K562 (cell line): ENCODE results near the gene TRAPPC8. TPM values are rescaled to one million over a fixed set of nuclear protein-coding genes. Genes with fewer than 3 reads are reported as not detected.

ENCODE experiments used
- ARID4B ChIP-seq: sonication (generic); formaldehyde crosslinking; IDR thresholded peaks from 2 replicates; pipeline ENCODE4 v1.8.0; 2022; ENCODE audit warnings: mild to moderate bottlenecking, missing genetic modification reagents
- CHCHD3 ChIP-seq: fragments of 250-450 bp; sonication (Bioruptor Pico); IDR thresholded peaks from 2 replicates; pipeline ENCODE4 v2.1.2; 2022; ENCODE audit warnings: mild to moderate bottlenecking
- HDAC8 ChIP-seq: fragments of 450-650 bp; IDR thresholded peaks from 2 replicates; pipeline ENCODE4 v1.6.1; 2016; ENCODE audit warnings: mild to moderate bottlenecking, missing genetic modification characterization, moderate library complexity, missing compliant biosample characterization
- ILF3 ChIP-seq: fragments of 450-650 bp; IDR thresholded peaks from 2 replicates; pipeline ENCODE4 v1.6.1; 2018; ENCODE audit warnings: antibody characterized with exemption, mild to moderate bottlenecking, moderate library complexity, borderline replicate concordance
- MEF2A ChIP-seq: IDR thresholded peaks from 2 replicates; pipeline ENCODE4 v1.6.1; 2011; ENCODE audit warnings: low read depth, mild to moderate bottlenecking, low read length, moderate library complexity; ENCODE audit not compliant: control insufficient read depth
- PCBP2 ChIP-seq: fragments of 200-400 bp; formaldehyde crosslinking; IDR thresholded peaks from 2 replicates; pipeline ENCODE4 v1.6.1; 2018; ENCODE audit warnings: low read length, low read depth, mild to moderate bottlenecking, moderate library complexity; ENCODE audit not compliant: poor library complexity, severe bottlenecking
- PHTF2 ChIP-seq: fragments of 250-450 bp; sonication (Bioruptor Pico); IDR thresholded peaks from 2 replicates; pipeline ENCODE4 v1.5.0; 2021; ENCODE audit warnings: mild to moderate bottlenecking
- PTRF ChIP-seq: fragments of 450-650 bp; IDR thresholded peaks from 2 replicates; pipeline ENCODE4 v1.6.1; 2016; ENCODE audit warnings: mild to moderate bottlenecking, missing genetic modification characterization, missing compliant biosample characterization
- ZNF586 ChIP-seq: fragments of 450-650 bp; formaldehyde crosslinking; conservative IDR thresholded peaks from 2 replicates; pipeline ENCODE4 v1.4.0; 2020; ENCODE audit warnings: mild to moderate bottlenecking, moderate library complexity
- polyA plus RNA-seq, 8 experiments: library from polyadenylated mRNA; depleted of rRNA in 4 of 8; stranded (reverse) in 5 of 8; unstranded in 3 of 8; fragments of >200 nt; fragmentation: Nextera tagmentation in 2 of 8; fragmentation: Illumina TruSeq in 1 of 8; extraction: Ambion mirVana in 2 of 8; extraction: Trizol in 1 of 8; gene quantifications; 2 replicates each; pipeline versions ENCODE4 v1.2.1 to v1.2.3, GENCODE V29; 2011 to 2014; ENCODE audit warnings: inconsistent platforms in 1 of 8, missing spikeins in 1 of 8
- total RNA-seq, 7 experiments: library from RNA; depleted of rRNA in 6 of 7; stranded (reverse); fragments of >200 nt in 6 of 7; fragmentation: Illumina TruSeq in 2 of 7; extraction: Trizol in 2 of 7; gene quantifications; 2 replicates each; pipeline versions ENCODE4 v1.2.1 to v1.2.3, GENCODE V29; 2011 to 2021; ENCODE audit warnings: low replicate concordance in 1 of 7
- TF ChIP-seq, protein P1 (sequence below), 2 experiments: fragments of 450-650 bp in 1 of 2; sonication (generic) in 1 of 2; formaldehyde crosslinking in 1 of 2; IDR thresholded peaks; 2 replicates each; pipeline versions ENCODE4 v1.7.1 to v1.9.0; 2016 to 2022; ENCODE audit warnings: inconsistent platforms in 1 of 2, mild to moderate bottlenecking in 1 of 2, missing genetic modification reagents in 1 of 2
- TF ChIP-seq, protein P2 (sequence below): sonication (generic); formaldehyde crosslinking; IDR thresholded peaks from 2 replicates; pipeline ENCODE4 v1.8.0; 2022; ENCODE audit warnings: missing genetic modification reagents, mild to moderate bottlenecking, borderline replicate concordance

Gene TRAPPC8
- total and polyA plus RNA-seq, 9 of the 15 experiments (the other 6 are each of a cell fraction or from before 2014, with no cell fraction given) = 20.1 to 111 (median 35.6) TPM

DNA sequence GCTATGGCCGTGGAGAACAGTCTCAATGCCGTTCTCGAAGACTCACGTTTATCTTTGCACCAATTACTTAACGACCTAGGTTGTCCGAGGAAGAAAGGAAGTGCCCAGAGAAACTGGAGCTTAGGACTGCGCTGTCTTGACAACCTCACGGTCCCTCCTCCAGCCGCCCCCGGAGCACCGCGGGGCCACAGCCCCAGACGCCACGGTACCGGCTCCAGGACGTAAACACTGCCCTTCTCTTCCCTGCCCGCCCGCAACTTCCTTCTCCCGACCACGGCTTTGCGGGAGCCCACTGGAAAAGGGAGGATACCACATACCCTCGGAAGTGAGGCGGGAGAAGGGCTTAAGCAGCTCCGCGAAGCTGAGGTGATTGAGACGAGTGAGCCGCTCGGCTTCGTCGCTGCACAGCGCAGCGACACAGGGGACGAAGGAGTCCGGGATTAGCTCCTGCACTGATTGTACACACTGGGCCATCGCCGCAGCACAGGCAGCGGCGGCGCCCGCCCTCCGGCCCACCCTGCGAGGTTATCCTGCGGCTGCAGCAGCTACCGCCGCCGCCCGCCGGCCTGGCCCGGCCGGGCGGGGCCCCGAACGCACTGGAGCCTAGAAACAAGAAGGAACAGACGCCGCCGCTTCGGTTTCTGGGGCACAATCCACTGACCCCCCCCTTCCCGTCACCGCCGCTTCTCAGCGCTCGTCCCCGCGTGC lies 483 bp downstream of the TRAPPC8 start (continued):
- TF ChIP-seq, protein P1, sequence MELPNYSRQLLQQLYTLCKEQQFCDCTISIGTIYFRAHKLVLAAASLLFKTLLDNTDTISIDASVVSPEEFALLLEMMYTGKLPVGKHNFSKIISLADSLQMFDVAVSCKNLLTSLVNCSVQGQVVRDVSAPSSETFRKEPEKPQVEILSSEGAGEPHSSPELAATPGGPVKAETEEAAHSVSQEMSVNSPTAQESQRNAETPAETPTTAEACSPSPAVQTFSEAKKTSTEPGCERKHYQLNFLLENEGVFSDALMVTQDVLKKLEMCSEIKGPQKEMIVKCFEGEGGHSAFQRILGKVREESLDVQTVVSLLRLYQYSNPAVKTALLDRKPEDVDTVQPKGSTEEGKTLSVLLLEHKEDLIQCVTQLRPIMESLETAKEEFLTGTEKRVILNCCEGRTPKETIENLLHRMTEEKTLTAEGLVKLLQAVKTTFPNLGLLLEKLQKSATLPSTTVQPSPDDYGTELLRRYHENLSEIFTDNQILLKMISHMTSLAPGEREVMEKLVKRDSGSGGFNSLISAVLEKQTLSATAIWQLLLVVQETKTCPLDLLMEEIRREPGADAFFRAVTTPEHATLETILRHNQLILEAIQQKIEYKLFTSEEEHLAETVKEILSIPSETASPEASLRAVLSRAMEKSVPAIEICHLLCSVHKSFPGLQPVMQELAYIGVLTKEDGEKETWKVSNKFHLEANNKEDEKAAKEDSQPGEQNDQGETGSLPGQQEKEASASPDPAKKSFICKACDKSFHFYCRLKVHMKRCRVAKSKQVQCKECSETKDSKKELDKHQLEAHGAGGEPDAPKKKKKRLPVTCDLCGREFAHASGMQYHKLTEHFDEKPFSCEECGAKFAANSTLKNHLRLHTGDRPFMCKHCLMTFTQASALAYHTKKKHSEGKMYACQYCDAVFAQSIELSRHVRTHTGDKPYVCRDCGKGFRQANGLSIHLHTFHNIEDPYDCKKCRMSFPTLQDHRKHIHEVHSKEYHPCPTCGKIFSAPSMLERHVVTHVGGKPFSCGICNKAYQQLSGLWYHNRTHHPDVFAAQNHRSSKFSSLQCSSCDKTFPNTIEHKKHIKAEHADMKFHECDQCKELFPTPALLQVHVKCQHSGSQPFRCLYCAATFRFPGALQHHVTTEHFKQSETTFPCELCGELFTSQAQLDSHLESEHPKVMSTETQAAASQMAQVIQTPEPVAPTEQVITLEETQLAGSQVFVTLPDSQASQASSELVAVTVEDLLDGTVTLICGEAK (IDR thresholded peaks at IDR 0.05) = no peak
- TF ChIP-seq, protein P1 (CRISPR knock-in tag; IDR thresholded peaks at IDR 0.05) = no peak
- TF ChIP-seq, protein P2, sequence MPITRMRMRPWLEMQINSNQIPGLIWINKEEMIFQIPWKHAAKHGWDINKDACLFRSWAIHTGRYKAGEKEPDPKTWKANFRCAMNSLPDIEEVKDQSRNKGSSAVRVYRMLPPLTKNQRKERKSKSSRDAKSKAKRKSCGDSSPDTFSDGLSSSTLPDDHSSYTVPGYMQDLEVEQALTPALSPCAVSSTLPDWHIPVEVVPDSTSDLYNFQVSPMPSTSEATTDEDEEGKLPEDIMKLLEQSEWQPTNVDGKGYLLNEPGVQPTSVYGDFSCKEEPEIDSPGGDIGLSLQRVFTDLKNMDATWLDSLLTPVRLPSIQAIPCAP (CRISPR knock-in tag) = no peak
- TF ChIP-seq PTRF (no peak), HDAC8 (tag) (0 out of 2 replicates have a peak, but pooled peaks have one; percentile 38), ILF3 (no peak), PHTF2 (CRISPR knock-in tag) (no peak), ARID4B (CRISPR knock-in tag) (no peak; the same call in 1 of the 2 replicates), CHCHD3 (CRISPR knock-in tag) (no peak), MEF2A (no peak), ZNF586 (CRISPR knock-in tag) (no peak), PCBP2 (no peak)
